ENCODE results near the gene GPATCH2.

GPATCH2 gene

GRCh38 chr1:217484871-217485270, 146.0 kb downstream of the GPATCH2 start:
- Histone ChIP-seq H3K36me3 (ENCODE audit: control insufficient read depth, insufficient read depth, low read length) (no peaks in the 10 kb centered on the region), H3K4me1 (ENCODE audit: control insufficient read depth, insufficient read depth, low read length, poor library complexity, severe bottlenecking) (no peaks in the 10 kb centered on the region), H3K4me3 (ENCODE audit: extremely low read depth, insufficient read depth, low read length, poor library complexity, severe bottlenecking) (no peak overlapping the region), H3K27ac (ENCODE audit: low read depth, low read length, severe bottlenecking) (no peak overlapping the region), H3K9me3 (ENCODE audit: control insufficient read depth, low read length) (no peaks in the 10 kb centered on the region)

- Histone ChIP-seq H3K4me1 (ENCODE audit: control insufficient read depth, insufficient read depth, low read length, poor library complexity, severe bottlenecking) (no peaks in the 10 kb centered on the region), H3K9me3 (ENCODE audit: control insufficient read depth, low read length) (no peaks in the 10 kb centered on the region), H3K27ac (ENCODE audit: low read depth, low read length, severe bottlenecking) (no peak overlapping the region), H3K4me3 (ENCODE audit: extremely low read depth, insufficient read depth, low read length, poor library complexity, severe bottlenecking) (no peak overlapping the region), H3K36me3 (ENCODE audit: control insufficient read depth, insufficient read depth, low read length) (no peaks in the 10 kb centered on the region)
- WGBS, 2 experiments (ENCODE audit: insufficient coverage in 2 of 2) = 75 to 80% methylated on average over 2 of the region's 3 CpGs
Measured at GRCh38 chr1:217482356-217483102, 148.4 kb downstream of the GPATCH2 start.

- Histone ChIP-seq H3K4me1 (ENCODE audit: control insufficient read depth, insufficient read depth, low read length, poor library complexity, severe bottlenecking) (no peaks in the 10 kb centered on the region), H3K4me3 (ENCODE audit: extremely low read depth, insufficient read depth, low read length, poor library complexity, severe bottlenecking) (no peak overlapping the region), H3K36me3 (ENCODE audit: control insufficient read depth, insufficient read depth, low read length) (peaks cover 4% of the 10 kb centered on the region), H3K27ac (ENCODE audit: low read depth, low read length, severe bottlenecking) (no peak overlapping the region), H3K9me3 (ENCODE audit: control insufficient read depth, low read length) (no peaks in the 10 kb centered on the region)
Measured at GRCh38 chr1:217478450-217478849, 152.4 kb downstream of the GPATCH2 start.

- H3K9me3 ChIP-seq (ENCODE audit: control insufficient read depth, low read length) = no peaks in the 10 kb centered on the region
- peaks cover 4% of the 10 kb centered on the region for H3K36me3 ChIP-seq (ENCODE audit: control insufficient read depth, insufficient read depth, low read length)
- no peaks in the 10 kb centered on the region for H3K4me1 ChIP-seq (ENCODE audit: control insufficient read depth, insufficient read depth, low read length, poor library complexity, severe bottlenecking)
- H3K4me3 ChIP-seq (ENCODE audit: extremely low read depth, insufficient read depth, low read length, poor library complexity, severe bottlenecking) = no peak overlapping the region
- 100% methylated on average over 1 of the region's 1 CpG; no CpG with 5 or more reads in 1 of the 2 experiments for WGBS, 2 experiments (ENCODE audit: insufficient coverage in 2 of 2)
- no peak overlapping the region for H3K27ac ChIP-seq (ENCODE audit: low read depth, low read length, severe bottlenecking)
Measured at GRCh38 chr1:217472915-217473314, 158.0 kb downstream of the GPATCH2 start.

- no CpG with 5 or more reads among the region's 1 CpG for WGBS, 2 experiments (ENCODE audit: insufficient coverage in 2 of 2)
- Histone ChIP-seq H3K4me3 (ENCODE audit: extremely low read depth, insufficient read depth, low read length, poor library complexity, severe bottlenecking) (no peak overlapping the region), H3K36me3 (ENCODE audit: control insufficient read depth, insufficient read depth, low read length) (no peaks in the 10 kb centered on the region)
Measured at GRCh38 chr1:217471403-217471802, 159.5 kb downstream of the GPATCH2 start.

GRCh38 chr1:217469983-217470382, 160.9 kb downstream of the GPATCH2 start:
- no peaks in the 10 kb centered on the region for H3K36me3 ChIP-seq (ENCODE audit: control insufficient read depth, insufficient read depth, low read length)
- H3K9me3 ChIP-seq (ENCODE audit: control insufficient read depth, low read length) = no peaks in the 10 kb centered on the region
- no CpG with 5 or more reads among the region's 1 CpG for WGBS, 2 experiments (ENCODE audit: insufficient coverage in 2 of 2)

More at GRCh38 chr1:217471403-217471802, 159.5 kb downstream of the GPATCH2 start:
- no peaks in the 10 kb centered on the region for H3K9me3 ChIP-seq (ENCODE audit: control insufficient read depth, low read length)
- no peak overlapping the region for H3K27ac ChIP-seq (ENCODE audit: low read depth, low read length, severe bottlenecking)
- H3K4me1 ChIP-seq (ENCODE audit: control insufficient read depth, insufficient read depth, low read length, poor library complexity, severe bottlenecking) = no peaks in the 10 kb centered on the region

GRCh38 chr1:217465102-217465501, 165.8 kb downstream of the GPATCH2 start:
- Histone ChIP-seq H3K27ac (ENCODE audit: low read depth, low read length, severe bottlenecking) (no peak overlapping the region), H3K36me3 (ENCODE audit: control insufficient read depth, insufficient read depth, low read length) (no peaks in the 10 kb centered on the region), H3K4me3 (ENCODE audit: extremely low read depth, insufficient read depth, low read length, poor library complexity, severe bottlenecking) (no peak overlapping the region), H3K9me3 (ENCODE audit: control insufficient read depth, low read length) (no peaks in the 10 kb centered on the region), H3K4me1 (ENCODE audit: control insufficient read depth, insufficient read depth, low read length, poor library complexity, severe bottlenecking) (no peaks in the 10 kb centered on the region)
- WGBS, 2 experiments (ENCODE audit: insufficient coverage in 2 of 2) = no CpG with 5 or more reads among the region's 1 CpG

More at GRCh38 chr1:217469983-217470382, 160.9 kb downstream of the GPATCH2 start:
- no peak overlapping the region for H3K4me3 ChIP-seq (ENCODE audit: extremely low read depth, insufficient read depth, low read length, poor library complexity, severe bottlenecking)
- no peak overlapping the region for H3K27ac ChIP-seq (ENCODE audit: low read depth, low read length, severe bottlenecking)
- H3K4me1 ChIP-seq (ENCODE audit: control insufficient read depth, insufficient read depth, low read length, poor library complexity, severe bottlenecking) = no peaks in the 10 kb centered on the region

GRCh38 chr1:217462666-217463065, 168.2 kb downstream of the GPATCH2 start:
- no peaks in the 10 kb centered on the region for H3K4me1 ChIP-seq (ENCODE audit: control insufficient read depth, insufficient read depth, low read length, poor library complexity, severe bottlenecking)
- H3K27ac ChIP-seq (ENCODE audit: low read depth, low read length, severe bottlenecking) = no peak overlapping the region
- no peaks in the 10 kb centered on the region for H3K36me3 ChIP-seq (ENCODE audit: control insufficient read depth, insufficient read depth, low read length)
- no peaks in the 10 kb centered on the region for H3K9me3 ChIP-seq (ENCODE audit: control insufficient read depth, low read length)
- WGBS, 2 experiments (ENCODE audit: insufficient coverage in 2 of 2) = no CpG with 5 or more reads among the region's 1 CpG
- no peak overlapping the region for H3K4me3 ChIP-seq (ENCODE audit: extremely low read depth, insufficient read depth, low read length, poor library complexity, severe bottlenecking)

- H3K4me1 ChIP-seq (ENCODE audit: control insufficient read depth, insufficient read depth, low read length, poor library complexity, severe bottlenecking) = no peaks in the 10 kb centered on the region
- no CpG with 5 or more reads among the region's 2 CpGs for WGBS, 2 experiments (ENCODE audit: insufficient coverage in 2 of 2)
- no peak overlapping the region for H3K4me3 ChIP-seq (ENCODE audit: extremely low read depth, insufficient read depth, low read length, poor library complexity, severe bottlenecking)
- no peaks in the 10 kb centered on the region for H3K36me3 ChIP-seq (ENCODE audit: control insufficient read depth, insufficient read depth, low read length)
- no peak overlapping the region for H3K27ac ChIP-seq (ENCODE audit: low read depth, low read length, severe bottlenecking)
- no peaks in the 10 kb centered on the region for H3K9me3 ChIP-seq (ENCODE audit: control insufficient read depth, low read length)
Measured at GRCh38 chr1:217462159-217462558, 168.7 kb downstream of the GPATCH2 start.

GRCh38 chr1:217457016-217457415, 173.9 kb downstream of the GPATCH2 start:
- no peak overlapping the region for H3K4me3 ChIP-seq (ENCODE audit: extremely low read depth, insufficient read depth, low read length, poor library complexity, severe bottlenecking)
- H3K36me3 ChIP-seq (ENCODE audit: control insufficient read depth, insufficient read depth, low read length) = no peaks in the 10 kb centered on the region
- H3K4me1 ChIP-seq (ENCODE audit: control insufficient read depth, insufficient read depth, low read length, poor library complexity, severe bottlenecking) = peaks cover 8% of the 10 kb centered on the region
- WGBS, 2 experiments (ENCODE audit: insufficient coverage in 2 of 2) = 90 to 100% methylated on average over 1 of the region's 2 CpGs
- H3K27ac ChIP-seq (ENCODE audit: low read depth, low read length, severe bottlenecking) = no peak overlapping the region
- H3K9me3 ChIP-seq (ENCODE audit: control insufficient read depth, low read length) = no peaks in the 10 kb centered on the region

GRCh38 chr1:217456261-217456660, 174.6 kb downstream of the GPATCH2 start:
- H3K4me1 ChIP-seq (ENCODE audit: control insufficient read depth, insufficient read depth, low read length, poor library complexity, severe bottlenecking) = peaks cover 8% of the 10 kb centered on the region

More at GRCh38 chr1:217456261-217456660, 174.6 kb downstream of the GPATCH2 start:
- Histone ChIP-seq H3K36me3 (ENCODE audit: control insufficient read depth, insufficient read depth, low read length) (no peaks in the 10 kb centered on the region), H3K4me3 (ENCODE audit: extremely low read depth, insufficient read depth, low read length, poor library complexity, severe bottlenecking) (no peak overlapping the region), H3K27ac (ENCODE audit: low read depth, low read length, severe bottlenecking) (no peak overlapping the region), H3K9me3 (ENCODE audit: control insufficient read depth, low read length) (no peaks in the 10 kb centered on the region)
- 83% methylated on average over 1 of the region's 2 CpGs; no CpG with 5 or more reads in 1 of the 2 experiments for WGBS, 2 experiments (ENCODE audit: insufficient coverage in 2 of 2)

Data from mesodermal cell (in vitro differentiated cells).